Inflammatory macrophage (primary cell): ENCODE measurements around the gene TOPAZ1.
A peak's percentile ranks its signal among the peaks of the same experiment; 100 is the strongest.
"Not testable (repeated sequence)": the region's sequence is repeated elsewhere in the genome, so short reads cannot be mapped to it uniquely, and the experiment has no call there.

Experiments
- DNase-seq, 2 donors: peaks; one replicate each; pipeline ENCODE4 v3.0.0-alpha.2; 2020 to 2022

Gene TOPAZ1

GRCh38 chr3:44334326-44334725 is 92.6 kb downstream of the TOPAZ1 start:
- peak; percentile 36 to 55 for DNase-seq

GRCh38 chr3:44337248-44337785 is 95.6 kb downstream of the TOPAZ1 start:
- no peak for DNase-seq

- peak; percentile 97 to 98 for DNase-seq
These were observed 96.5 kb downstream of the TOPAZ1 start, which contains the start of gene TCAIM for GRCh38 chr3:44338010-44338827. Gene TCAIM (plus strand): TSS chr3:44338766. CDS start chr3:44354783, 16,017 bp downstream.

GRCh38 chr3:44338828-44339127 is 97.1 kb downstream of the TOPAZ1 start:
- DNase-seq: no peak

- no peak for DNase-seq
These were observed 97.7 kb downstream of the TOPAZ1 start for GRCh38 chr3:44339181-44340057.

- DNase-seq: peak; percentile 36 to 44
These were observed 98.3 kb downstream of the TOPAZ1 start for GRCh38 chr3:44340058-44340395.

GRCh38 chr3:44342176-44342790 is 100.6 kb downstream of the TOPAZ1 start:
- no peak for DNase-seq

- DNase-seq: no peak
These were observed 101.7 kb downstream of the TOPAZ1 start for GRCh38 chr3:44343421-44343820.

- not testable (repeated sequence) for DNase-seq
These were observed 104.9 kb downstream of the TOPAZ1 start for GRCh38 chr3:44346590-44346989.

GRCh38 chr3:44348993-44349392 is 107.3 kb downstream of the TOPAZ1 start:
- DNase-seq: no peak

GRCh38 chr3:44353355-44353924 is 111.8 kb downstream of the TOPAZ1 start:
- no peak for DNase-seq

GRCh38 chr3:44355362-44356033 is 113.8 kb downstream of the TOPAZ1 start:
- DNase-seq: peak; percentile 72 to 77

GRCh38 chr3:44359146-44359751 is 117.6 kb downstream of the TOPAZ1 start:
- no peak for DNase-seq

- DNase-seq: no peak
These were observed 121.9 kb downstream of the TOPAZ1 start for GRCh38 chr3:44363591-44363990.

GRCh38 chr3:44365952-44366351 is 124.3 kb downstream of the TOPAZ1 start:
- no peak for DNase-seq

- no peak for DNase-seq
These were observed 133.8 kb downstream of the TOPAZ1 start for GRCh38 chr3:44375450-44375849.
